HG03025 (cell line): ENCODE results near the gene POU6F1.

Source experiments
- ATAC-seq: cut with Tn5 transposase; IDR thresholded peaks from one replicate; pipeline ENCODE4 v1.9.1; 2021; ENCODE audit warnings: mild to moderate bottlenecking, moderate library complexity; ENCODE audit not compliant: unreplicated experiment, low FRiP score

Gene POU6F1

GRCh38 chr12:51199366-51199945 lies 18.4 kb downstream of the POU6F1 start:
- no peak for ATAC-seq

GRCh38 chr12:51198568-51199365 lies 19.1 kb downstream of the POU6F1 start:
- no peak for ATAC-seq

GRCh38 chr12:51197736-51198567 lies 19.9 kb downstream of the POU6F1 start:
- no peak for ATAC-seq

GRCh38 chr12:51196547-51196946 lies 21.3 kb downstream of the POU6F1 start:
- ATAC-seq: no peak

- ATAC-seq: no peak
Measured at GRCh38 chr12:51195841-51196240, 22.0 kb downstream of the POU6F1 start.

GRCh38 chr12:51192284-51192671 lies 25.6 kb downstream of the POU6F1 start:
- no peak for ATAC-seq

- ATAC-seq: no peak
Measured at GRCh38 chr12:51191516-51192283, 26.2 kb downstream of the POU6F1 start.

- ATAC-seq: no peak
Measured at GRCh38 chr12:51190820-51191219, 27.0 kb downstream of the POU6F1 start.

- ATAC-seq: no peak
Measured at GRCh38 chr12:51189790-51190355, 28.0 kb downstream of the POU6F1 start.

- ATAC-seq: no peak
Measured at GRCh38 chr12:51188359-51189051, 29.4 kb downstream of the POU6F1 start.

- no peak for ATAC-seq
Measured at GRCh38 chr12:51187370-51187987, 30.4 kb downstream of the POU6F1 start.

- no peak for ATAC-seq
Measured at GRCh38 chr12:51186465-51187085, 31.3 kb downstream of the POU6F1 start.

- no peak for ATAC-seq
Measured at GRCh38 chr12:51185171-51185717, 32.6 kb downstream of the POU6F1 start.

GRCh38 chr12:51183816-51184215 lies 34.0 kb downstream of the POU6F1 start:
- no peak for ATAC-seq

- no peak for ATAC-seq
Measured at GRCh38 chr12:51183349-51183748, 34.5 kb downstream of the POU6F1 start.

- no peak for ATAC-seq
Measured at GRCh38 chr12:51181558-51181957, 36.3 kb downstream of the POU6F1 start.

- no peak for ATAC-seq
Measured at GRCh38 chr12:51177897-51178296, 40.0 kb downstream of the POU6F1 start.

- no peak for ATAC-seq
Measured at GRCh38 chr12:51174501-51174900, 43.4 kb downstream of the POU6F1 start.
